SK-N-SH (cell line): ENCODE measurements around the gene RAI14.

Source experiments
- RCOR1 ChIP-seq: fragments of 150-350 bp; IDR thresholded peaks from 2 replicates; pipeline ENCODE4 v1.6.1; 2017; ENCODE audit warnings: antibody characterized with exemption, low read length
- TF ChIP-seq, protein P1 (sequence below): IDR thresholded peaks from 2 replicates; pipeline ENCODE4 v1.4.0; 2012; ENCODE audit warnings: low read depth, borderline replicate concordance

GRCh38 chr5:34770486-34770885 is 114.4 kb downstream of the RAI14 start:
- TF ChIP-seq RCOR1 = no peak
- TF ChIP-seq, protein P1, sequence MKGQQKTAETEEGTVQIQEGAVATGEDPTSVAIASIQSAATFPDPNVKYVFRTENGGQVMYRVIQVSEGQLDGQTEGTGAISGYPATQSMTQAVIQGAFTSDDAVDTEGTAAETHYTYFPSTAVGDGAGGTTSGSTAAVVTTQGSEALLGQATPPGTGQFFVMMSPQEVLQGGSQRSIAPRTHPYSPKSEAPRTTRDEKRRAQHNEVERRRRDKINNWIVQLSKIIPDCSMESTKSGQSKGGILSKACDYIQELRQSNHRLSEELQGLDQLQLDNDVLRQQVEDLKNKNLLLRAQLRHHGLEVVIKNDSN = no peak
